Measurements from ENCODE around the gene DAB1. TPM values are rescaled to one million over a fixed set of nuclear protein-coding genes. Genes with fewer than 3 reads are reported as not detected.

Gene DAB1
- total and polyA plus RNA-seq, 4 donors: 0.05 to 2.6 (median 1.8) TPM

DNA sequence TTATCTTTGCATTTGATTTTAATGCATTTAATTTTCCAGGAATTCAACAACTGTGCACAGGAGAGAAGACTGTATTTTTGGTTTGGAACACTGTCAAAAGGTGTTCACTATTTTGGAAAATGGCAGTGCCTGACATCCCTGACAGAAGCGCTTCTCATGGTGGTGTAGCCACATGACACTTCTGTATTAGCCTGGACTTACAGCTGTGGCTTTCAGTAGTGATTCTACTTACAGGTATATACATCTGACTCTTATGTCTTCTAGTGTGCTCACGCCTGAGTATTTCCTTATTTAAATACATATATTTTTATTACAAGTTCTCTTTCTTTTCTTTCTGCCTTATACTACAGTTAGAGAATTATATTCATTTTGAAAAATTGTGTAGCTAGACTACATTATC lies 405.7 kb downstream of the DAB1 start:
- no peaks in the 10 kb centered on the region for H3K27me3 ChIP-seq (ENCODE audit: control insufficient read depth in 1 of 2, insufficient read depth in 2 of 2, low read length in 1 of 2)
- DNase-seq: no peak
- H3K4me3 ChIP-seq (ENCODE audit: low read length in 2 of 2): no peak overlapping the region
- intact Hi-C loops (cut with DNase I): no loop called here
- no peaks in the 10 kb centered on the region for H3K4me1 ChIP-seq (ENCODE audit: control insufficient read depth in 1 of 2, insufficient read depth in 2 of 2, low read length in 2 of 2)
- 90 to 94% methylated on average over 2 of the region's 2 CpGs for WGBS, 2 donors
- no peaks in the 10 kb centered on the region for H3K36me3 ChIP-seq (ENCODE audit: control insufficient read depth in 1 of 2, insufficient read depth in 2 of 2, low read length in 1 of 2)
- H3K27ac ChIP-seq (ENCODE audit: low read depth in 1 of 2, low read length in 2 of 2): no peak overlapping the region
- no peaks in the 10 kb centered on the region for H3K9me3 ChIP-seq (ENCODE audit: control insufficient read depth, low read length)
- ATAC-seq (ENCODE audit: low FRiP score): no peak

DNA sequence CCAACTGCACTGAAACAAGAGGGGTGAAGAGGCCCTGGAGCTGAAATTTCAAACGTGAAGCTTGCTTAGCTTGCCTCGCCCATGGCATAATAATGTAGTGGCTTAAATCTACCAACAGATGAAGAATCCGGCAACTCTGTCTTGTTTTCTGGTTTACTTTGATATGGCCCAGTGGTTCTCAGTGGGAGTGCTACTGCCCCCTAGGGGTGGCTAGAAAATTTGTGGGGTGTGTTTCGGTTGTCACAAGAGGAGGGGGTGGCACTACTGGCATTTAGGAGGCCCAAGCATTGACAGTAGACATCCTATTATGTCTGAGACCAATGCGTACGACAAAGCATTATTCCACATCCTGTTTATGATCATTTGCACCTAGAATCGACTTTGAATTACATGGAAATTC lies 406.1 kb downstream of the DAB1 start:
- intact Hi-C loops (cut with DNase I): no loop called here
- Histone ChIP-seq H3K27ac (ENCODE audit: low read depth in 1 of 2, low read length in 2 of 2) (no peak overlapping the region), H3K36me3 (ENCODE audit: control insufficient read depth in 1 of 2, insufficient read depth in 2 of 2, low read length in 1 of 2) (no peaks in the 10 kb centered on the region), H3K4me3 (ENCODE audit: low read length in 2 of 2) (no peak overlapping the region), H3K4me1 (ENCODE audit: control insufficient read depth in 1 of 2, insufficient read depth in 2 of 2, low read length in 2 of 2) (no peaks in the 10 kb centered on the region), H3K9me3 (ENCODE audit: control insufficient read depth, low read length) (no peaks in the 10 kb centered on the region), H3K27me3 (ENCODE audit: control insufficient read depth in 1 of 2, insufficient read depth in 2 of 2, low read length in 1 of 2) (no peaks in the 10 kb centered on the region)
- ATAC-seq (ENCODE audit: low FRiP score) (no peak), DNase-seq (no peak)
- 83 to 88% methylated on average over 7 of the region's 7 CpGs for WGBS, 2 donors

DNA sequence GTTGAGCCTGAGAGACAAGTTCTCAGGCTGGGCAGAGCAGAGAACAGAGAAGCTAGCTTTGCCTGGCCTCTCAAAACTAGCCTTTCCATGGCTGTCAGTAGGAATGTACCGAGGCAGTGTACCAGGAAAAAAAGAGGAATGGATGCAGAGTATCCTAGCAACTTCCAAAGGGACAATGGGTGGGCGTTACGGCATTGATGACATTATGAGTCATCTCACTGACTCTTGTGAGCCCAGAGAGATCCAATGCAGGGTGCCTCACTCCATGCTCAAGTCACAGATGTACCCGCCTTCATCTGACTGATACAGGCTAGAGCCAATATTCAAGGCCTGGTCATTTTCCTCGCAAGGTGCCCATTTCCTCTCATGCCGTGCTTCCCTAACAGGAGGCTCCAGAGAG lies 406.7 kb downstream of the DAB1 start:
- Histone ChIP-seq H3K27me3 (ENCODE audit: control insufficient read depth in 1 of 2, insufficient read depth in 2 of 2, low read length in 1 of 2) (no peaks in the 10 kb centered on the region), H3K4me3 (ENCODE audit: low read length in 2 of 2) (no peak overlapping the region), H3K4me1 (ENCODE audit: control insufficient read depth in 1 of 2, insufficient read depth in 2 of 2, low read length in 2 of 2) (no peaks in the 10 kb centered on the region), H3K36me3 (ENCODE audit: control insufficient read depth in 1 of 2, insufficient read depth in 2 of 2, low read length in 1 of 2) (no peaks in the 10 kb centered on the region), H3K9me3 (ENCODE audit: control insufficient read depth, low read length) (no peaks in the 10 kb centered on the region), H3K27ac (ENCODE audit: low read depth in 1 of 2, low read length in 2 of 2) (no peak overlapping the region)
- intact Hi-C loops (cut with DNase I): no loop called here
- no peak for DNase-seq
- ATAC-seq (ENCODE audit: low FRiP score): no peak
- 80 to 82% methylated on average over 6 of the region's 6 CpGs for WGBS, 2 donors

DNA sequence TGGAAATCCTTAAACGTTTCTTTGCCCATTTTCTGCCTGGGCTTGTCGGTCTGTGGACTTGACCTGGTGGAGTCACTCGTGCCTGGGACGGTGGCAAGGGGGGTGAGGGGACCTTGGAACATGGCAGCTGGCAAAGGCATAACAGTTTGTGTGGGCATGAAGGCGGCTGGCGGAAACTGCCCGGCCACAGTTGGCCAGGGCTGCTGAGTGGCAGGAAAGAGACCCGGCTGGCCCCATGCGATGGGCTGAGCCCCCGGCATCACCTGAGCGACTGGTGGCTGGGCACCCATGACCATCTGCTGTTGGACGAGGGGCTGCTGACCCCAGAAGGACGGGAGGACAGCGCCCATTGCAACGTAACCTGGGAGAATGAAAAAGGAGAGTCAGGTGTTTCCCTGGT lies 408.8 kb downstream of the DAB1 start:
- intact Hi-C loops (cut with DNase I): no loop called here
- ATAC-seq (ENCODE audit: low FRiP score): no peak
- no peak overlapping the region for H3K27ac ChIP-seq (ENCODE audit: low read depth in 1 of 2, low read length in 2 of 2)
- no peaks in the 10 kb centered on the region for H3K4me1 ChIP-seq (ENCODE audit: control insufficient read depth in 1 of 2, insufficient read depth in 2 of 2, low read length in 2 of 2)
- no peaks in the 10 kb centered on the region for H3K36me3 ChIP-seq (ENCODE audit: control insufficient read depth in 1 of 2, insufficient read depth in 2 of 2, low read length in 1 of 2)
- no peaks in the 10 kb centered on the region for H3K27me3 ChIP-seq (ENCODE audit: control insufficient read depth in 1 of 2, insufficient read depth in 2 of 2, low read length in 1 of 2)
- DNase-seq: no peak
- no peaks in the 10 kb centered on the region for H3K9me3 ChIP-seq (ENCODE audit: control insufficient read depth, low read length)
- 92 to 93% methylated on average over 15 of the region's 15 CpGs for WGBS, 2 donors
- no peak overlapping the region for H3K4me3 ChIP-seq (ENCODE audit: low read length in 2 of 2)

DNA sequence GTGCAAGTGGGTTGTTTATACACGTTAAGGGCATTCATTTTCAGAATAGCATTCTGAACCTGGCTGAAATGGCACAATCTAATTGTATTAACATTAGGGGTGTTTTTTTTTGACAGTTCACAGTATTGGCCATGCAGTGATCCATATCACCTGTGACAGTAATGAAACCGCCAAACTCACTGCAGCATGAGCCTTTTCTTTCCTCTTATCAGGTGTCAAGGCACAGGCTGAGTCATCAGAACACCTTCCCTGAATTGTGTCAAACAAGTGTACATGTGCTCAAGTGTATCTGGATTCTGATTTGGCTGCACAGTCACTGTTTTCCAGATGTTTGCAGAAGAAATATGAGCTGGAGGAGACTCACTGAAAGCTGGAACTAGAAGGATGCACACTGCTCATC lies 410.3 kb downstream of the DAB1 start:
- no peak overlapping the region for H3K27ac ChIP-seq (ENCODE audit: low read depth in 1 of 2, low read length in 2 of 2)
- WGBS, 2 donors: 80 to 84% methylated on average over 2 of the region's 2 CpGs
- no peaks in the 10 kb centered on the region for H3K36me3 ChIP-seq (ENCODE audit: control insufficient read depth in 1 of 2, insufficient read depth in 2 of 2, low read length in 1 of 2)
- no peak for ATAC-seq (ENCODE audit: low FRiP score)
- no peaks in the 10 kb centered on the region for H3K9me3 ChIP-seq (ENCODE audit: control insufficient read depth, low read length)
- no peaks in the 10 kb centered on the region for H3K27me3 ChIP-seq (ENCODE audit: control insufficient read depth in 1 of 2, insufficient read depth in 2 of 2, low read length in 1 of 2)
- no peak overlapping the region for H3K4me3 ChIP-seq (ENCODE audit: low read length in 2 of 2)
- DNase-seq: no peak
- intact Hi-C loops (cut with DNase I): no loop called here
- no peaks in the 10 kb centered on the region for H3K4me1 ChIP-seq (ENCODE audit: control insufficient read depth in 1 of 2, insufficient read depth in 2 of 2, low read length in 2 of 2)

DNA sequence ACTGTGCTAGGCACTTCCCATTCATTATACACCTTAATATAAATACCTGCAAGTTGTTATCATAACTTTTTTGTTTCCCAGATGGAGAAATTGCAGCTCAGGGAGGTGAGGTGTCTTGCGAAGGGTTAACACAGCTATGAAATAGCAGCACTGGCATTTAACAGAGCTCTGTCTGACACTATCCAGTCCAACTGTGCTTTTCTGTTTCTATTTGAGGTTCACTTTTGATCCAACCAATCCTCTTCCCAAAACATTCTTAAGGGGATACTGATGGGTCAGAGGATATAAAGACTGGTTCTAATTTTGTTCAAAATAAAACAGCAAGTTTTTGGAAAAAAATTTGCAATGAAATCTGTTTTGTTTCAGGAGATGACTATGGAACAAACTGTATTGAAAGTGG lies 411.5 kb downstream of the DAB1 start:
- Histone ChIP-seq H3K36me3 (ENCODE audit: control insufficient read depth in 1 of 2, insufficient read depth in 2 of 2, low read length in 1 of 2) (no peaks in the 10 kb centered on the region), H3K9me3 (ENCODE audit: control insufficient read depth, low read length) (no peaks in the 10 kb centered on the region), H3K27me3 (ENCODE audit: control insufficient read depth in 1 of 2, insufficient read depth in 2 of 2, low read length in 1 of 2) (no peaks in the 10 kb centered on the region), H3K27ac (ENCODE audit: low read depth in 1 of 2, low read length in 2 of 2) (no peak overlapping the region), H3K4me1 (ENCODE audit: control insufficient read depth in 1 of 2, insufficient read depth in 2 of 2, low read length in 2 of 2) (peaks cover 0 to 5% of the 10 kb centered on the region in 2 donors), H3K4me3 (ENCODE audit: low read length in 2 of 2) (no peak overlapping the region)
- intact Hi-C loops (cut with DNase I): no loop called here
- ATAC-seq (ENCODE audit: low FRiP score) (no peak), DNase-seq (no peak)
- WGBS, 2 donors: 80 to 84% methylated on average over 1 of the region's 1 CpG

DNA sequence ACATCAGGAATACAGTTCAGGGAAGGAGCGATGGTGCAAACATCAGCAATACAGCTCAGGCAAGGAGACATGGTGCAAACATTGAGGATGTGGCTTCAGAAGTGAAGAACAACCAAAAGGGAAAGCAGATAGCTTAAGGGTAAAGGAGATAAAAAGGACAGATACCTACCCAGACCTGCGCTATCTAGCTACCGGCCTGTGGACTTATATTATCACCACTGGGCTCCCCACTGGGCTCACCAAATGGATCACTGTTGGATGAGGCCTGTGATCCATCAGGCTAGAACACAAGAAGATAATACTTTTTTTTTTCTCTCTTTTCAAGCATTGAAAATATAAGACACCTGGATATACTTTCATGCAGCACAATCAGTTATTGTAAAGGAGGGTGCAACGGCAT lies 413.3 kb downstream of the DAB1 start:
- WGBS, 2 donors: 95 to 96% methylated on average over 4 of the region's 4 CpGs
- intact Hi-C loops (cut with DNase I): no loop called here

DNA sequence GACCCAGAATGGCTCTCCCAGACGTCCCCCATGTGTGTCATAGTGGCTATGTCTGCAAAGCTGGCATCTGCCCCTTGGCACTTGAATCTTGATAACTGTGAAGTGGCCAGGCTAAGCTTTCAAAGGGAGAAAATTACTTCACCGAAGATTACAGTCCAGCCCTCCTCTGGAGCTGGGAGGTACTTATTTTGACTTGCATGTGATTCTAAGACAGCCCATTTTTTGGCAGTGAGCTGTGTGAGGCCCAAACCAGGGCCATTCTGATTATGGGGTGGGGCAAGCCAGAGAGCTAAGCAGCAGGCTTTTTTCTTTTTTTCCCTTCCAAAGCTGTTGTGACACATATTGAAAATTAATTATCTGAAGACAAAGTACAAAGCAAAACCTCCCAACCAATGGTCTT lies 415.9 kb downstream of the DAB1 start:
- 3 to 8% methylated on average over 2 of the region's 2 CpGs for WGBS, 2 donors
- Histone ChIP-seq H3K36me3 (ENCODE audit: control insufficient read depth in 1 of 2, insufficient read depth in 2 of 2, low read length in 1 of 2) (no peaks in the 10 kb centered on the region), H3K27me3 (ENCODE audit: control insufficient read depth in 1 of 2, insufficient read depth in 2 of 2, low read length in 1 of 2) (no peaks in the 10 kb centered on the region), H3K9me3 (ENCODE audit: control insufficient read depth, low read length) (no peaks in the 10 kb centered on the region), H3K27ac (ENCODE audit: low read depth in 1 of 2, low read length in 2 of 2) (no peak overlapping the region), H3K4me3 (ENCODE audit: low read length in 2 of 2) (no peak overlapping the region), H3K4me1 (ENCODE audit: control insufficient read depth in 1 of 2, insufficient read depth in 2 of 2, low read length in 2 of 2) (peaks cover 0 to 5% of the 10 kb centered on the region in 2 donors)
- intact Hi-C loops (cut with DNase I): no loop called here
- DNase-seq: no peak
- ATAC-seq (ENCODE audit: low FRiP score): no peak

More for the DNA sequence above, 413.3 kb downstream of the DAB1 start:
- Histone ChIP-seq H3K27ac (ENCODE audit: low read depth in 1 of 2, low read length in 2 of 2) (no peak overlapping the region), H3K27me3 (ENCODE audit: control insufficient read depth in 1 of 2, insufficient read depth in 2 of 2, low read length in 1 of 2) (no peaks in the 10 kb centered on the region), H3K36me3 (ENCODE audit: control insufficient read depth in 1 of 2, insufficient read depth in 2 of 2, low read length in 1 of 2) (no peaks in the 10 kb centered on the region), H3K4me1 (ENCODE audit: control insufficient read depth in 1 of 2, insufficient read depth in 2 of 2, low read length in 2 of 2) (peaks cover 0 to 5% of the 10 kb centered on the region in 2 donors), H3K4me3 (ENCODE audit: low read length in 2 of 2) (no peak overlapping the region), H3K9me3 (ENCODE audit: control insufficient read depth, low read length) (no peaks in the 10 kb centered on the region)
- DNase-seq (no peak), ATAC-seq (ENCODE audit: low FRiP score) (no peak)

DNA sequence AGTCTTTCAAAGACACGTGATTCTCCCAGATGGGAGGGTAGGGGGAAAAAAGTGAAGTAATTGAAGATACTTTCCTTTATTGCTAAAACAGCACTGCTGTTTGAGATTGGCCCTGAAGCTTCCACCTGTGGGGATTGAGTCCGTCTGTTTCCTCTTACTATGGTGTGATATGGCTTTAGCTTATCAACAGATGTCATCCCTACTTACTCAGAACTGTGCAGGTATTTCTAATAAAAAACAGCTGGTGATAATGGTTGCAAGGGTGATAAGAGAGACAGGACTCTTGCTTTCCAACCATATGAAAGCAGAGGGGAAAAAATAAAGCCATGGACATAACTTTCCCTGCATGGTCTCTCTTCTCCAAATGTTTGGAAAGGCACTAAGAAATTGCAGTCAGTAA lies 416.4 kb downstream of the DAB1 start:
- WGBS, 2 donors: 76 to 85% methylated on average over 2 of the region's 2 CpGs
- DNase-seq (no peak), ATAC-seq (ENCODE audit: low FRiP score) (no peak)
- H3K27me3 ChIP-seq (ENCODE audit: control insufficient read depth in 1 of 2, insufficient read depth in 2 of 2, low read length in 1 of 2): no peaks in the 10 kb centered on the region
- H3K9me3 ChIP-seq (ENCODE audit: control insufficient read depth, low read length): no peaks in the 10 kb centered on the region
- H3K4me1 ChIP-seq (ENCODE audit: control insufficient read depth in 1 of 2, insufficient read depth in 2 of 2, low read length in 2 of 2): peaks cover 0 to 5% of the 10 kb centered on the region in 2 donors
- intact Hi-C loops (cut with DNase I): no loop called here
- H3K36me3 ChIP-seq (ENCODE audit: control insufficient read depth in 1 of 2, insufficient read depth in 2 of 2, low read length in 1 of 2): no peaks in the 10 kb centered on the region
- no peak overlapping the region for H3K27ac ChIP-seq (ENCODE audit: low read depth in 1 of 2, low read length in 2 of 2)
- no peak overlapping the region for H3K4me3 ChIP-seq (ENCODE audit: low read length in 2 of 2)
